Measurements from ENCODE around the gene SHTN1. TPM values are rescaled to one million over a fixed set of nuclear protein-coding genes. Genes with fewer than 3 reads are reported as not detected.

SHTN1 gene
- total and polyA plus RNA-seq, 2 donors (not counting 1 experiment from before 2014, with no cell fraction given): 0.33 to 1.6 TPM

GRCh38 chr10:116845823-116846222 is 159.2 kb downstream of the SHTN1 start:
- DNase-seq (ENCODE audit: low read depth in 2 of 2): no peak
- TF ChIP-seq EZH2 (IDR thresholded peaks at IDR 0.05; ENCODE audit: low read length, missing control alignments) (no peak), CTCF (conservative IDR thresholded peaks at IDR 0.05 in 1 of 2, IDR thresholded peaks at IDR 0.05 in 1 of 2; ENCODE audit: low read depth in 1 of 2, low read length in 2 of 2) (no peak)
- no peaks in the 10 kb centered on the region for H4K20me1 ChIP-seq (ENCODE audit: control insufficient read depth, extremely low read depth, insufficient read depth, low read length)
- H3K27me3 ChIP-seq (ENCODE audit: control insufficient read depth, insufficient read depth, low read length): peaks cover 10% of the 10 kb centered on the region
- H3K4me1 ChIP-seq (ENCODE audit: control insufficient read depth, extremely low read depth, insufficient read depth, low read length): no peaks in the 10 kb centered on the region
- H3K9ac ChIP-seq (ENCODE audit: insufficient read depth, low read length): no peak overlapping the region
- H3K27ac ChIP-seq (ENCODE audit: insufficient read depth, low read length): no peak overlapping the region
- no peaks in the 10 kb centered on the region for H3K79me2 ChIP-seq (ENCODE audit: control insufficient read depth, insufficient read depth, low read length)
- no peak overlapping the region for H3K4me3 ChIP-seq (replicated peaks in 1 of 4; ENCODE audit: control extremely low read depth in 1 of 4, insufficient read depth in 1 of 4, low read depth in 3 of 4, low read length in 4 of 4)
- no peaks in the 10 kb centered on the region for H3K36me3 ChIP-seq (ENCODE audit: control insufficient read depth, insufficient read depth, low read length)
- no peaks in the 10 kb centered on the region for H3K9me3 ChIP-seq (ENCODE audit: control insufficient read depth, insufficient read depth, low read depth, low read length)
- H2AFZ ChIP-seq (ENCODE audit: low read length): no peak overlapping the region
- H3K4me2 ChIP-seq (ENCODE audit: extremely low read depth, insufficient read depth, low read length): no peak overlapping the region

GRCh38 chr10:116840389-116841075 is 164.5 kb downstream of the SHTN1 start:
- H3K9me3 ChIP-seq (ENCODE audit: control insufficient read depth, insufficient read depth, low read depth, low read length): no peaks in the 10 kb centered on the region
- no peak overlapping the region for H3K4me3 ChIP-seq (replicated peaks in 1 of 4; ENCODE audit: control extremely low read depth in 1 of 4, insufficient read depth in 1 of 4, low read depth in 3 of 4, low read length in 4 of 4)
- no peak overlapping the region for H2AFZ ChIP-seq (ENCODE audit: low read length)
- no peaks in the 10 kb centered on the region for H3K36me3 ChIP-seq (ENCODE audit: control insufficient read depth, insufficient read depth, low read length)
- no peak for DNase-seq (ENCODE audit: low read depth in 2 of 2)
- H3K27ac ChIP-seq (ENCODE audit: insufficient read depth, low read length): no peak overlapping the region
- H3K79me2 ChIP-seq (ENCODE audit: control insufficient read depth, insufficient read depth, low read length): no peaks in the 10 kb centered on the region
- H3K4me2 ChIP-seq (ENCODE audit: extremely low read depth, insufficient read depth, low read length): no peak overlapping the region
- H3K27me3 ChIP-seq (ENCODE audit: control insufficient read depth, insufficient read depth, low read length): no peaks in the 10 kb centered on the region
- TF ChIP-seq EZH2 (IDR thresholded peaks at IDR 0.05; ENCODE audit: low read length, missing control alignments) (no peak), CTCF (conservative IDR thresholded peaks at IDR 0.05 in 1 of 2, IDR thresholded peaks at IDR 0.05 in 1 of 2; ENCODE audit: low read depth in 1 of 2, low read length in 2 of 2) (no peak)
- no peaks in the 10 kb centered on the region for H3K4me1 ChIP-seq (ENCODE audit: control insufficient read depth, extremely low read depth, insufficient read depth, low read length)
- no peak overlapping the region for H3K9ac ChIP-seq (ENCODE audit: insufficient read depth, low read length)
- no peaks in the 10 kb centered on the region for H4K20me1 ChIP-seq (ENCODE audit: control insufficient read depth, extremely low read depth, insufficient read depth, low read length)

- H3K4me3 ChIP-seq (replicated peaks in 1 of 4; ENCODE audit: control extremely low read depth in 1 of 4, insufficient read depth in 1 of 4, low read depth in 3 of 4, low read length in 4 of 4): no peak overlapping the region
- no peak overlapping the region for H3K9ac ChIP-seq (ENCODE audit: insufficient read depth, low read length)
- DNase-seq (ENCODE audit: low read depth in 2 of 2): no peak
- H3K27ac ChIP-seq (ENCODE audit: insufficient read depth, low read length): no peak overlapping the region
- H4K20me1 ChIP-seq (ENCODE audit: control insufficient read depth, extremely low read depth, insufficient read depth, low read length): no peaks in the 10 kb centered on the region
- no peaks in the 10 kb centered on the region for H3K36me3 ChIP-seq (ENCODE audit: control insufficient read depth, insufficient read depth, low read length)
- H3K4me1 ChIP-seq (ENCODE audit: control insufficient read depth, extremely low read depth, insufficient read depth, low read length): no peaks in the 10 kb centered on the region
- H3K79me2 ChIP-seq (ENCODE audit: control insufficient read depth, insufficient read depth, low read length): no peaks in the 10 kb centered on the region
- no peaks in the 10 kb centered on the region for H3K9me3 ChIP-seq (ENCODE audit: control insufficient read depth, insufficient read depth, low read depth, low read length)
- no peak overlapping the region for H2AFZ ChIP-seq (ENCODE audit: low read length)
- H3K27me3 ChIP-seq (ENCODE audit: control insufficient read depth, insufficient read depth, low read length): no peaks in the 10 kb centered on the region
- TF ChIP-seq EZH2 (IDR thresholded peaks at IDR 0.05; ENCODE audit: low read length, missing control alignments): no peak
- no peak for TF ChIP-seq CTCF (conservative IDR thresholded peaks at IDR 0.05 in 1 of 2, IDR thresholded peaks at IDR 0.05 in 1 of 2; ENCODE audit: low read depth in 1 of 2, low read length in 2 of 2)
- H3K4me2 ChIP-seq (ENCODE audit: extremely low read depth, insufficient read depth, low read length): no peak overlapping the region
These were observed 166.8 kb downstream of the SHTN1 start for GRCh38 chr10:116838143-116838725.

Data from fibroblast of lung (primary cell).